ENCODE results near the gene RAI1. TPM values are rescaled to one million over a fixed set of nuclear protein-coding genes. Genes with fewer than 3 reads are reported as not detected.
A peak's percentile ranks its signal among the peaks of the same experiment; 100 is the strongest.

Gene RAI1
- total and polyA plus RNA-seq, 10 of the 15 experiments (the other 5 are each of a cell fraction or from before 2014, with no cell fraction given), result 0.66 to 37.7 (median 6.0) TPM

GRCh38 chr17:17783825-17784656 lies 102.8 kb downstream of the RAI1 start:
- Histone ChIP-seq H4K20me1 (ENCODE audit: control insufficient read depth, insufficient read depth) (no peaks in the 10 kb centered on the region; the same call in 1 of the 2 replicates), H3K4me2 (ENCODE audit: control insufficient read depth, insufficient read depth) (peak overlapping the region; percentile 81)
- TF ChIP-seq IRF3 (IDR thresholded peaks at IDR 0.05) (no peak), ZNF207 (IDR thresholded peaks at IDR 0.05; ENCODE audit: borderline replicate concordance) (no peak), ASH2L (IDR thresholded peaks at IDR 0.05; ENCODE audit: borderline replicate concordance, low read depth) (no peak), DPF2 (IDR thresholded peaks at IDR 0.05) (no peak; the same call in 1 of the 2 replicates), HSF1 (IDR thresholded peaks at IDR 0.05; ENCODE audit: low read depth, low read length) (no peak), HDAC2 (IDR thresholded peaks at IDR 0.05) (no peak), RELA (IDR thresholded peaks at IDR 0.05; ENCODE audit: borderline replicate concordance, partially characterized antibody) (no peak), BRCA1 (IDR thresholded peaks at IDR 0.05; ENCODE audit: low read depth, low read length) (no peak), RUNX3 (IDR thresholded peaks at IDR 0.05; ENCODE audit: low read length) (peak; percentile 39), SMAD5 (IDR thresholded peaks at IDR 0.05; ENCODE audit: low read depth) (no peak), RCOR1 (conservative IDR thresholded peaks at IDR 0.05; ENCODE audit: low read depth, low read length) (no peak), USF2 (IDR thresholded peaks at IDR 0.05; ENCODE audit: borderline replicate concordance, low read depth, low read length) (no peak), CREB1 (IDR thresholded peaks at IDR 0.05; ENCODE audit: low read depth) (no peak), ZNF622 (IDR thresholded peaks at IDR 0.05) (no peak)
- TF ChIP-seq, protein P1, sequence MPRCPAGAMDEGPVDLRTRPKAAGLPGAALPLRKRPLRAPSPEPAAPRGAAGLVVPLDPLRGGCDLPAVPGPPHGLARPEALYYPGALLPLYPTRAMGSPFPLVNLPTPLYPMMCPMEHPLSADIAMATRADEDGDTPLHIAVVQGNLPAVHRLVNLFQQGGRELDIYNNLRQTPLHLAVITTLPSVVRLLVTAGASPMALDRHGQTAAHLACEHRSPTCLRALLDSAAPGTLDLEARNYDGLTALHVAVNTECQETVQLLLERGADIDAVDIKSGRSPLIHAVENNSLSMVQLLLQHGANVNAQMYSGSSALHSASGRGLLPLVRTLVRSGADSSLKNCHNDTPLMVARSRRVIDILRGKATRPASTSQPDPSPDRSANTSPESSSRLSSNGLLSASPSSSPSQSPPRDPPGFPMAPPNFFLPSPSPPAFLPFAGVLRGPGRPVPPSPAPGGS (IDR thresholded peaks at IDR 0.05; ENCODE audit: borderline replicate concordance, insufficient read depth, low read depth, low read length, poor library complexity, severe bottlenecking), result no peak

More at GRCh38 chr17:17783825-17784656, 102.8 kb downstream of the RAI1 start:
- ChIA-PET CTCF (interaction anchor here (0.9 to 1.9 kb wide), 7 partner anchors 8 to 249 kb away, joined by 3 to 6 read pairs (median 3); no protein-coding TSS in a partner anchor), POLR2A (interaction anchor here (1.4 to 1.8 kb wide), 2 partner anchors 91 to 93 kb away, joined by 4 read pairs; no protein-coding TSS in a partner anchor), RAD21 (ENCODE audit: unreplicated experiment) (interaction anchor here (1.0 to 1.5 kb wide), 3 partner anchors 28 to 66 kb away, joined by 3 to 7 read pairs (median 4); no protein-coding TSS in a partner anchor), SMC1A (ENCODE audit: uncharacterized antibody, unreplicated experiment) (interaction anchor here (0.9 to 1.7 kb wide), 2 partner anchors 101 to 134 kb away, joined by 3 to 8 read pairs; no protein-coding TSS in a partner anchor)
- peaks cover 11% of the 10 kb centered on the region for H3K4me1 ChIP-seq (ENCODE audit: control insufficient read depth, insufficient read depth, low read length)
- H3K79me2 ChIP-seq (ENCODE audit: control insufficient read depth, insufficient read depth, low read length), result no peaks in the 10 kb centered on the region
- H3K27ac ChIP-seq (ENCODE audit: control insufficient read depth, insufficient read depth), result no peak overlapping the region
- peaks cover 0 to 6% of the 10 kb centered on the region in 2 experiments; a peak in 2 of 4 replicates for H3K36me3 ChIP-seq (ENCODE audit: control insufficient read depth in 2 of 2, insufficient read depth in 2 of 2, low read length in 1 of 2)
- ATAC-seq (peak; percentile 40), DNase-seq (ENCODE audit: low read depth, low spot score) (peak; percentile 17), FAIRE-seq (no peak)
- H3K27me3 ChIP-seq (replicated peaks in 1 of 2; ENCODE audit: control insufficient read depth in 2 of 2, insufficient read depth in 2 of 2, low read length in 1 of 2), result no peaks in the 10 kb centered on the region
- H3K9ac ChIP-seq (ENCODE audit: control insufficient read depth, insufficient read depth, low read length), result no peak overlapping the region
- intact Hi-C loops (cut with micrococcal nuclease; ENCODE audit: unreplicated experiment) (no loop called here), in situ Hi-C loops (cut with MboI) (no loop called here)
- WGBS (ENCODE audit: insufficient coverage, insufficient replicate concordance, low lambda C conversion rate, missing lambda C conversion rate), result 11% methylated on average over 36 of the region's 37 CpGs
- no peak overlapping the region for H2AFZ ChIP-seq (ENCODE audit: control insufficient read depth, low read depth, low read length)
- no peaks in the 10 kb centered on the region for H3K9me3 ChIP-seq (replicated peaks; ENCODE audit: control insufficient read depth, insufficient read depth, low read length)
- H3K4me3 ChIP-seq, result peak overlapping the region; percentile 65
- BruUV-seq (replicated peaks), result no TSS peak
